ENCODE results near the gene TNFRSF4. TPM values are rescaled to one million over a fixed set of nuclear protein-coding genes. Genes with fewer than 3 reads are reported as not detected.

TNFRSF4 gene
- total and polyA plus RNA-seq, 10 of the 15 experiments (the other 5 are each of a cell fraction or from before 2014, with no cell fraction given) = 0.05 to 7.3 (median 2.5) TPM; not detected in 1

- intact Hi-C loops (cut with micrococcal nuclease; ENCODE audit: unreplicated experiment) = no loop called here
- RAD21 ChIA-PET (ENCODE audit: unreplicated experiment) = no interaction called here
- no peak for DNase-seq (ENCODE audit: low read depth, low spot score)
- WGBS (ENCODE audit: insufficient coverage, insufficient replicate concordance, low lambda C conversion rate, missing lambda C conversion rate) = 73% methylated on average over 22 of the region's 22 CpGs
- Histone ChIP-seq H3K4me1 (ENCODE audit: control insufficient read depth, insufficient read depth, low read length) (no peaks in the 10 kb centered on the region), H3K4me2 (ENCODE audit: control insufficient read depth, insufficient read depth) (no peak overlapping the region), H3K9me3 (replicated peaks; ENCODE audit: control insufficient read depth, insufficient read depth, low read length) (no peaks in the 10 kb centered on the region; the same call in 2 of the 3 replicates), H2AFZ (ENCODE audit: control insufficient read depth, low read depth, low read length) (no peak overlapping the region), H4K20me1 (ENCODE audit: control insufficient read depth, insufficient read depth) (no peaks in the 10 kb centered on the region), H3K36me3 (ENCODE audit: control insufficient read depth in 2 of 2, insufficient read depth in 2 of 2, low read length in 1 of 2) (no peaks in the 10 kb centered on the region), H3K79me2 (ENCODE audit: control insufficient read depth, insufficient read depth, low read length) (peaks cover 13% of the 10 kb centered on the region), H3K9ac (ENCODE audit: control insufficient read depth, insufficient read depth, low read length) (no peak overlapping the region), H3K27me3 (replicated peaks in 1 of 2; ENCODE audit: control insufficient read depth in 2 of 2, insufficient read depth in 2 of 2, low read length in 1 of 2) (no peaks in the 10 kb centered on the region), H3K27ac (ENCODE audit: control insufficient read depth, insufficient read depth) (no peak overlapping the region), H3K4me3 (no peak overlapping the region)
- POLR2A ChIA-PET = no interaction called here
- SMC1A ChIA-PET (ENCODE audit: uncharacterized antibody, unreplicated experiment) = no interaction called here
- CTCF ChIA-PET = no interaction called here
- no peak for FAIRE-seq
- ATAC-seq = no peak
- TF ChIP-seq ZNF592 (IDR thresholded peaks at IDR 0.05) (no peak), BCL11A (IDR thresholded peaks at IDR 0.05; ENCODE audit: low read depth, low read length) (no peak), NFYA (IDR thresholded peaks at IDR 0.05; ENCODE audit: borderline replicate concordance, low read depth, low read length) (no peak), IRF4 (IDR thresholded peaks at IDR 0.05; ENCODE audit: low read depth, low read length) (no peak), SUPT20H (IDR thresholded peaks at IDR 0.05; ENCODE audit: borderline replicate concordance, control insufficient read depth, low read depth, low read length) (no peak), SMC3 (IDR thresholded peaks at IDR 0.05; ENCODE audit: borderline replicate concordance, low read length) (no peak), STAT1 (conservative IDR thresholded peaks at IDR 0.05) (no peak), NR2F1 (conservative IDR thresholded peaks at IDR 0.05) (no peak), CBX5 (IDR thresholded peaks at IDR 0.05; ENCODE audit: low read depth) (no peak), NRF1 (conservative IDR thresholded peaks at IDR 0.05; ENCODE audit: low read depth, low read length) (no peak), YY1 (IDR thresholded peaks at IDR 0.05; ENCODE audit: low read depth, low read length) (no peak), FOXM1 (IDR thresholded peaks at IDR 0.05; ENCODE audit: low read depth, low read length) (no peak), TBL1XR1 (IDR thresholded peaks at IDR 0.05; ENCODE audit: low read depth, low read length) (no peak), NBN (IDR thresholded peaks at IDR 0.05) (no peak), POU2F2 (IDR thresholded peaks at IDR 0.05; ENCODE audit: borderline replicate concordance, low read depth, low read length) (no peak), SIN3A (IDR thresholded peaks at IDR 0.05; ENCODE audit: low read depth, low read length) (no peak), ZNF622 (IDR thresholded peaks at IDR 0.05) (no peak), MTA3 (IDR thresholded peaks at IDR 0.05; ENCODE audit: borderline replicate concordance, low read length) (no peak), POLR2AphosphoS2 (IDR thresholded peaks at IDR 0.05; ENCODE audit: low read depth, low read length) (no peak)
- BruUV-seq (replicated peaks) = no TSS peak
- in situ Hi-C loops (cut with MboI) = no loop called here
Measured at GRCh38 chr1:1236176-1236763, 22.3 kb upstream of the TNFRSF4 start.
